Chondrocyte (in vitro differentiated cells): Measurements from ENCODE around the gene KCNS3. TPM values are rescaled to one million over a fixed set of nuclear protein-coding genes. Genes with fewer than 3 reads are reported as not detected.

ENCODE experiments used
- DNase-seq: peaks from one replicate; pipeline ENCODE4 v3.0.0; 2021; ENCODE audit warnings: mixed read lengths, low spot score
- H3K27ac Mint-ChIP-seq: one replicate; pipeline ENCODE4 v1.8.0; 2021; ENCODE audit warnings: mild to moderate bottlenecking, moderate library complexity, mixed read lengths; ENCODE audit not compliant: unreplicated experiment
- H3K27me3 Mint-ChIP-seq: 2 replicates; pipeline ENCODE4 v1.8.0; 2021; ENCODE audit warnings: low read depth, mixed read lengths
- H3K36me3 Mint-ChIP-seq: 2 replicates; pipeline ENCODE4 v1.8.0; 2021; ENCODE audit warnings: low read depth, mixed read lengths
- H3K4me1 Mint-ChIP-seq: 2 replicates; pipeline ENCODE4 v1.8.0; 2021; ENCODE audit warnings: low read depth, mild to moderate bottlenecking, mixed read lengths
- H3K4me3 Mint-ChIP-seq: one replicate; pipeline ENCODE4 v1.8.0; 2021; ENCODE audit warnings: mild to moderate bottlenecking, moderate library complexity, mixed read lengths; ENCODE audit not compliant: unreplicated experiment
- H3K9me3 Mint-ChIP-seq: 2 replicates; pipeline ENCODE4 v1.8.0; 2021; ENCODE audit warnings: low read depth, mixed read lengths
- CTCF ChIP-seq: fragments of 200-600 bp; sonication (generic); IDR thresholded peaks from 2 replicates; pipeline ENCODE4 v1.5.0; 2021; ENCODE audit warnings: antibody characterized with exemption, mild to moderate bottlenecking, moderate library complexity
- total RNA-seq: library from RNA; stranded (reverse); gene quantifications from 3 replicates; pipeline ENCODE4 v1.2.1, GENCODE V29; 2021

KCNS3 gene
- total RNA-seq, 1 donor from 2014 or later = 0.37 TPM

- Mint-ChIP-seq H3K4me1 (no peaks in the 10 kb centered on the region), H3K9me3 (no peaks in the 10 kb centered on the region), H3K36me3 (no peaks in the 10 kb centered on the region), H3K4me3 (no peak overlapping the region), H3K27ac (no peak overlapping the region), H3K27me3 (peaks cover 5% of the 10 kb centered on the region)
- no peak for TF ChIP-seq CTCF
- DNase-seq = no peak
Measured at GRCh38 chr2:17951563-17951962, 73.1 kb downstream of the KCNS3 start.

- no peak for DNase-seq
- TF ChIP-seq CTCF = no peak
- H3K4me3 Mint-ChIP-seq = no peak overlapping the region
Measured at GRCh38 chr2:17958466-17959092, 80.1 kb downstream of the KCNS3 start.

GRCh38 chr2:17959356-17959755, 80.9 kb downstream of the KCNS3 start:
- Mint-ChIP-seq H3K36me3 (no peaks in the 10 kb centered on the region), H3K27me3 (peaks cover 5% of the 10 kb centered on the region), H3K4me1 (no peaks in the 10 kb centered on the region), H3K27ac (no peak overlapping the region), H3K9me3 (no peaks in the 10 kb centered on the region), H3K4me3 (no peak overlapping the region)
- no peak for TF ChIP-seq CTCF
- no peak for DNase-seq

More at GRCh38 chr2:17958466-17959092, 80.1 kb downstream of the KCNS3 start:
- Mint-ChIP-seq H3K27ac (no peak overlapping the region), H3K9me3 (no peaks in the 10 kb centered on the region), H3K4me1 (no peaks in the 10 kb centered on the region), H3K36me3 (no peaks in the 10 kb centered on the region), H3K27me3 (peaks cover 5% of the 10 kb centered on the region)

GRCh38 chr2:17959833-17960232, 81.4 kb downstream of the KCNS3 start:
- H3K27ac Mint-ChIP-seq = no peak overlapping the region
- no peak overlapping the region for H3K4me3 Mint-ChIP-seq
- H3K4me1 Mint-ChIP-seq = no peaks in the 10 kb centered on the region
- no peaks in the 10 kb centered on the region for H3K36me3 Mint-ChIP-seq
- TF ChIP-seq CTCF = no peak
- H3K9me3 Mint-ChIP-seq = no peaks in the 10 kb centered on the region
- DNase-seq = no peak
- H3K27me3 Mint-ChIP-seq = peaks cover 5% of the 10 kb centered on the region

- TF ChIP-seq CTCF = no peak
- no peaks in the 10 kb centered on the region for H3K36me3 Mint-ChIP-seq
- no peaks in the 10 kb centered on the region for H3K9me3 Mint-ChIP-seq
- no peak overlapping the region for H3K27ac Mint-ChIP-seq
- no peaks in the 10 kb centered on the region for H3K27me3 Mint-ChIP-seq
- no peaks in the 10 kb centered on the region for H3K4me1 Mint-ChIP-seq
- no peak for DNase-seq
- H3K4me3 Mint-ChIP-seq = no peak overlapping the region
Measured at GRCh38 chr2:17960925-17961324, 82.5 kb downstream of the KCNS3 start.
